Tibial artery (tissue), 4 donors: ENCODE data around the gene LENG9.

Experiments used
- DNase-seq, 2 donors: peaks; one replicate each; pipeline ENCODE4 v3.0.0-alpha.2; 2019
- H3K27ac ChIP-seq, 2 donors: fragments of 200-600 bp; sonication (generic) in 1 of 2; 1 replicate in 1 of 2; 2 replicates in 1 of 2; pipeline ENCODE4 v1.5.1; 2018 to 2019; ENCODE audit warnings: mild to moderate bottlenecking in 1 of 2
- H3K27me3 ChIP-seq, 2 donors: fragments of 200-600 bp; sonication (generic) in 1 of 2; one replicate each; pipeline versions ENCODE4 v1.5.1 to v1.6.0; 2016 to 2019
- H3K36me3 ChIP-seq, 3 donors: fragments of 200-600 bp; sonication (generic) in 2 of 3; one replicate each; pipeline ENCODE4 v1.5.1; 2016 to 2019; ENCODE audit warnings: mild to moderate bottlenecking in 2 of 3
- H3K4me1 ChIP-seq, 4 donors: fragments of 200-600 bp; sonication (generic) in 2 of 4; 1 replicate in 3 of 4; 2 replicates in 1 of 4; pipeline ENCODE4 v1.5.1; 2016 to 2019
- H3K4me3 ChIP-seq, 2 donors: fragments of 200-600 bp; sonication (generic) in 1 of 2; 1 replicate in 1 of 2; 2 replicates in 1 of 2; pipeline ENCODE4 v1.5.1; 2018 to 2019; ENCODE audit warnings: mild to moderate bottlenecking in 2 of 2
- H3K9me3 ChIP-seq, 3 donors: fragments of 200-600 bp; sonication (generic) in 1 of 3; one replicate each; pipeline ENCODE4 v1.5.1; 2016 to 2019
- CTCF ChIP-seq, 2 experiments: fragments of 200-600 bp in 1 of 2; fragments of 450-650 bp in 1 of 2; IDR thresholded peaks; one replicate each; pipeline ENCODE4 v1.5.1; 2017 to 2019; ENCODE audit warnings: antibody characterized with exemption in 2 of 2, mild to moderate bottlenecking in 1 of 2, moderate library complexity in 1 of 2
- intact Hi-C: fragments of 100-400 bp; cut with DNase I; formaldehyde crosslinking; loops from one replicate; pipeline ENCODE4 v1.15.0; 2023; ENCODE audit warnings: low total_unique reads

LENG9 gene

DNA sequence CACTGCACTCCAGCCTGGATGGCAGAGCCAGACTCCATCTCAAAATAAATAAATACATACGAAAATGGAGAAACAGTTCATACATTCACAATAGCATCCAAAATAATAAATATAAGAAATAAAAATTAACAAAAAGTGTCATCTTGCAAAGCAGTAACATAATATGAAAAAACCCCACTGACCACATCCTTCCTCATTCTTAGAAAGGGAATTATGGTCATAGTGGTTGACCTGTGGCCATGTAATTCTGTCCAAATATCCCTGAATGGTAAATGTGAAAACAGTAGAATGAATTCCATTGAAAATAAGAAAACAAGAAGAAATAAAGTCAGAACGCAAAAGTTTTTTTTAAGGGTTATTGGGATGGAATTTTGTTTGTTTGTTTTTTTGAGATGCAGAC lies 16.5 kb upstream of the LENG9 start:
- peaks cover 0 to 19% of the 10 kb centered on the region in 2 donors for H3K27me3 ChIP-seq
- no peak for TF ChIP-seq CTCF (IDR thresholded peaks at IDR 0.05)
- H3K36me3 ChIP-seq, result no peaks in the 10 kb centered on the region
- H3K4me3 ChIP-seq, result no peak overlapping the region
- H3K27ac ChIP-seq, result no peak overlapping the region
- H3K4me1 ChIP-seq, result no peaks in the 10 kb centered on the region
- DNase-seq, result no peak
- no peaks in the 10 kb centered on the region for H3K9me3 ChIP-seq
- intact Hi-C loops, result no loop called here

DNA sequence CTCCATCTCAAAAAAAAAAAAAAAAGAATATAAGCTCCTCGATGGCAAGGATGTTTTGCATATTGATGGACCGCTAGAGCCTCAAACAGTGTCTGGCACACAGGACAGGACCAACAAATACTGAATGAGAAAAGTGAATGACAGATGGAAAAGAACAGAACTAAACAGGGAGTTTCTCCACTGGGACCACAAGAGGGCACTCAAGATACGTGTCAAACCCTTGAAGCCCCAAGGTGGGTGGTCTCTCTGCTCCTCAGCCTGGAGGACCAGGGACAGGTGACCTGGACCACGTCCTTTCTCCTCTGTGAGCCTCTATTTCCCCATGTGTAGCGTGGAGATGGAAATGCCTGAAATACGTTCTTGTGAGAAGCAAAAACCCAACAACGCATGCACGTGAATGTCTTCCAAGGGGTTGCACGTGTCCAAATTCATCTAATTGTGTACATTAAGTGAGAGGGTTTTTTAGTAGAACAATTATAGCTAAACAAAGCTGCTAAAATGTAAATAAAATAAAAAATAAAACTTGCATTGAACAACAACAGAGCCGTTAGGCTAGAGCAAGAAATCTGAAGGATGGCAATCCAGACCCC lies 15.2 kb upstream of the LENG9 start:
- no peak overlapping the region for H3K4me3 ChIP-seq
- intact Hi-C loops, result no loop called here
- no peaks in the 10 kb centered on the region for H3K9me3 ChIP-seq
- DNase-seq, result no peak
- TF ChIP-seq CTCF (IDR thresholded peaks at IDR 0.05), result peak; percentile 31 to 46
- no peaks in the 10 kb centered on the region for H3K36me3 ChIP-seq
- peaks cover 0 to 2% (median under 1%) of the 10 kb centered on the region in 4 donors for H3K4me1 ChIP-seq
- H3K27me3 ChIP-seq, result peaks cover 0 to 22% of the 10 kb centered on the region in 2 donors
- no peak overlapping the region for H3K27ac ChIP-seq

DNA sequence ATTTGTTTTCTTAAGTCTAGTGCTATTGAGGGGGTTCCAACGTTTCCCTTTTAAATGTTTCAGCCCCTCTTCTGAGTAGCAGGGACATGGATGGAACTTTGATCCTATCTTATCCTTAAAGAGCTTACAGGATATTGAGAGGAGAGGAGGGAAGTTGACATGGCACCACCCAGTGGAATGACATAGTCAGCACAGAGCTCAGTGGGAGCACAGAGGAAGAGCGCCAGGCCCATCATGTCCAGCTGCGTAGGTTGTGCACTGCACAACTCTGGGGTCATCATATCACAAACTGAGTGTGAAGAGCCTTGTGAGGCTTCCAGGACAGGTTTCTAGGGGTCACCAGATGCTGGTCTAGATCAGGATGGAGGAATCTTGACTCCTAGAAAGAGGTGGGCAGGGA lies 14.1 kb upstream of the LENG9 start:
- no peak overlapping the region for H3K4me3 ChIP-seq
- no peak for TF ChIP-seq CTCF (IDR thresholded peaks at IDR 0.05)
- H3K36me3 ChIP-seq, result no peaks in the 10 kb centered on the region
- peaks cover 0 to 11% (median 9%) of the 10 kb centered on the region in 4 donors for H3K4me1 ChIP-seq
- no peak for DNase-seq
- no peak overlapping the region for H3K27ac ChIP-seq
- peaks cover 0 to 27% of the 10 kb centered on the region in 2 donors for H3K27me3 ChIP-seq
- no peaks in the 10 kb centered on the region for H3K9me3 ChIP-seq
- intact Hi-C loops, result no loop called here

GRCh38 chr19:54475706-54476105 lies 12.1 kb upstream of the LENG9 start:
- no peak for DNase-seq
- intact Hi-C loops, result no loop called here
- Histone ChIP-seq H3K4me1 (peaks cover 0 to 19% (median 15%) of the 10 kb centered on the region in 4 donors), H3K27ac (no peak overlapping the region), H3K27me3 (peaks cover 0 to 35% of the 10 kb centered on the region in 2 donors), H3K9me3 (no peaks in the 10 kb centered on the region), H3K36me3 (no peaks in the 10 kb centered on the region), H3K4me3 (no peak overlapping the region)
- TF ChIP-seq CTCF (IDR thresholded peaks at IDR 0.05), result no peak

GRCh38 chr19:54473892-54474372 lies 10.4 kb upstream of the LENG9 start:
- H3K9me3 ChIP-seq, result no peaks in the 10 kb centered on the region
- H3K27me3 ChIP-seq, result peaks cover 0 to 26% of the 10 kb centered on the region in 2 donors
- no peak for TF ChIP-seq CTCF (IDR thresholded peaks at IDR 0.05)
- H3K27ac ChIP-seq, result peak overlapping the region; percentile 42 to 62
- DNase-seq, result peak in 1 of 2 donors; percentile 38
- no peak overlapping the region for H3K4me3 ChIP-seq
- peaks cover 0 to 29% (median 15%) of the 10 kb centered on the region in 4 donors for H3K4me1 ChIP-seq
- H3K36me3 ChIP-seq, result no peaks in the 10 kb centered on the region
- intact Hi-C loops, result no loop called here
